Adrenal gland (tissue), 12 donors: ENCODE measurements around the gene DPYD. TPM values are rescaled to one million over a fixed set of nuclear protein-coding genes. Genes with fewer than 3 reads are reported as not detected.
A peak's percentile ranks its signal among the peaks of the same experiment; 100 is the strongest.

Source experiments
- DNase-seq, 7 donors: peaks; one replicate each; pipeline ENCODE4 v3.0.0-alpha.2; 2019 to 2020
- H3K27ac ChIP-seq, 5 donors: fragments of 200-600 bp; sonication (generic) in 4 of 5; 1 replicate in 3 of 5; 2 replicates in 2 of 5; pipeline versions ENCODE4 v1.5.1 to v1.8.0; 2016 to 2020; ENCODE audit warnings: mild to moderate bottlenecking in 1 of 5
- H3K27me3 ChIP-seq: fragments of 200-600 bp; 2 replicates; pipeline ENCODE4 v1.8.0; 2021
- H3K36me3 ChIP-seq, 2 donors: fragments of 200-600 bp; replicated peaks in 1 of 2; 1 replicate in 1 of 2; 2 replicates in 1 of 2; pipeline versions ENCODE4 v1.5.1 to v1.8.0; 2018 to 2022
- H3K4me1 ChIP-seq, 2 donors: fragments of 200-600 bp; replicated peaks in 1 of 2; 1 replicate in 1 of 2; 2 replicates in 1 of 2; pipeline versions ENCODE4 v1.5.1 to v1.8.0; 2018 to 2021
- H3K4me3 ChIP-seq, 4 donors: fragments of 200-600 bp; sonication (generic) in 3 of 4; one replicate each; pipeline ENCODE4 v1.5.1; 2016 to 2018
- H3K9me3 ChIP-seq, 3 donors: fragments of 200-600 bp; sonication (generic) in 1 of 3; replicated peaks in 1 of 3; 1 replicate in 2 of 3; 2 replicates in 1 of 3; pipeline versions ENCODE4 v1.5.1 to v1.8.0; 2016 to 2021
- POLR2A ChIP-seq, 2 donors: fragments of 450-650 bp; IDR thresholded peaks; one replicate each; pipeline ENCODE4 v1.6.1; 2017; ENCODE audit warnings: antibody characterized with exemption in 2 of 2, mild to moderate bottlenecking in 2 of 2, moderate library complexity in 1 of 2
- WGBS, 4 donors: extraction: QIAGEN DNeasy Blood & Tissue Kit in 2 of 4; methylation state at CpG; one replicate each; pipeline versions ENCODE4 v1.1.5 to v1.1.7; 2013 to 2017; 5-methylcytosine and 5-hydroxymethylcytosine counted together
- intact Hi-C, 2 donors: fragments of 100-400 bp; cut with DNase I; formaldehyde crosslinking; loops; one replicate each; pipeline versions ENCODE4 v1.14.1 to v1.15.0; 2022 to 2023
- polyA plus RNA-seq, 3 donors: library from polyadenylated mRNA; stranded (reverse); fragments of 200-250 nt in 2 of 3; fragments of 350-450 nt in 1 of 3; fragmentation: Illumina TruSeq in 1 of 3; extraction: RNeasy Lipid Tissue Mini Kit (QIAGEN cat#74804) in 1 of 3; gene quantifications; one replicate each; pipeline ENCODE4 v1.2.3, GENCODE V29; 2013 to 2014
- total RNA-seq, 9 donors: library from RNA; depleted of rRNA in 4 of 9; stranded (reverse); fragments of >200 nt in 4 of 9; fragments of 120-200 nt in 1 of 9; fragmentation: NEBNext Ultra II Directional in 1 of 9; extraction: Animal tissue kit (Norgen Biotek cat#: 25700) in 1 of 9; gene quantifications; one replicate each; pipeline versions ENCODE4 v1.1.0 to v1.2.4, GENCODE V29; 2013 to 2023
- TF ChIP-seq, protein P1 (sequence below), 6 experiments: fragments of 450-650 bp in 4 of 6; fragments of 200-600 bp in 2 of 6; sonication (generic) in 1 of 6; IDR thresholded peaks; 1 replicate in 5 of 6; 2 replicates in 1 of 6; pipeline versions ENCODE4 v1.5.1 to v1.8.0; 2016 to 2021; ENCODE audit warnings: antibody characterized with exemption in 6 of 6, mild to moderate bottlenecking in 2 of 6, moderate library complexity in 1 of 6
- donor health status: healthy with polysubstance abuse.
- donor health status: Bipolar disorder and iron deficiency.
- donor health status: DM: yes; HTN: yes; CAD: no.
- donor health status: DM: no; HTN: no; CAD: no.
- donor health status: DM: no; HTN: no; CAD: no.
- donor health status: DM: yes; HTN: yes; CAD: no.

Gene DPYD
- total and polyA plus RNA-seq, 12 donors = 6.6 to 73.1 (median 30.2) TPM

- Histone ChIP-seq H3K9me3 (no peaks in the 10 kb centered on the region), H3K27ac (no peak overlapping the region), H3K4me1 (no peaks in the 10 kb centered on the region), H3K4me3 (no peak overlapping the region), H3K36me3 (no peaks in the 10 kb centered on the region), H3K27me3 (no peaks in the 10 kb centered on the region)
- intact Hi-C loops = no loop called here
- no peak for TF ChIP-seq POLR2A (IDR thresholded peaks at IDR 0.05)
- TF ChIP-seq, protein P1, sequence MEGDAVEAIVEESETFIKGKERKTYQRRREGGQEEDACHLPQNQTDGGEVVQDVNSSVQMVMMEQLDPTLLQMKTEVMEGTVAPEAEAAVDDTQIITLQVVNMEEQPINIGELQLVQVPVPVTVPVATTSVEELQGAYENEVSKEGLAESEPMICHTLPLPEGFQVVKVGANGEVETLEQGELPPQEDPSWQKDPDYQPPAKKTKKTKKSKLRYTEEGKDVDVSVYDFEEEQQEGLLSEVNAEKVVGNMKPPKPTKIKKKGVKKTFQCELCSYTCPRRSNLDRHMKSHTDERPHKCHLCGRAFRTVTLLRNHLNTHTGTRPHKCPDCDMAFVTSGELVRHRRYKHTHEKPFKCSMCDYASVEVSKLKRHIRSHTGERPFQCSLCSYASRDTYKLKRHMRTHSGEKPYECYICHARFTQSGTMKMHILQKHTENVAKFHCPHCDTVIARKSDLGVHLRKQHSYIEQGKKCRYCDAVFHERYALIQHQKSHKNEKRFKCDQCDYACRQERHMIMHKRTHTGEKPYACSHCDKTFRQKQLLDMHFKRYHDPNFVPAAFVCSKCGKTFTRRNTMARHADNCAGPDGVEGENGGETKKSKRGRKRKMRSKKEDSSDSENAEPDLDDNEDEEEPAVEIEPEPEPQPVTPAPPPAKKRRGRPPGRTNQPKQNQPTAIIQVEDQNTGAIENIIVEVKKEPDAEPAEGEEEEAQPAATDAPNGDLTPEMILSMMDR (IDR thresholded peaks at IDR 0.05) = no peak
- no peak for DNase-seq
Measured at GRCh38 chr1:97247196-97247595, 673.6 kb downstream of the DPYD start.

- DNase-seq = no peak
- intact Hi-C loops = no loop called here
- TF ChIP-seq, protein P1 (IDR thresholded peaks at IDR 0.05) = no peak
- Histone ChIP-seq H3K27ac (no peak overlapping the region), H3K9me3 (no peaks in the 10 kb centered on the region), H3K4me1 (no peaks in the 10 kb centered on the region), H3K4me3 (no peak overlapping the region), H3K36me3 (no peaks in the 10 kb centered on the region), H3K27me3 (no peaks in the 10 kb centered on the region)
- WGBS, 4 donors = 21 to 71% (median 47%) methylated on average over 1 of the region's 1 CpG
Measured at GRCh38 chr1:97245682-97246081, 675.2 kb downstream of the DPYD start.

- Histone ChIP-seq H3K4me1 (no peaks in the 10 kb centered on the region), H3K36me3 (no peaks in the 10 kb centered on the region), H3K4me3 (no peak overlapping the region), H3K9me3 (no peaks in the 10 kb centered on the region), H3K27me3 (no peaks in the 10 kb centered on the region), H3K27ac (no peak overlapping the region)
- WGBS, 4 donors = 84 to 91% (median 86%) methylated on average over 4 of the region's 4 CpGs
- intact Hi-C loops = no loop called here
- no peak for TF ChIP-seq POLR2A (IDR thresholded peaks at IDR 0.05)
- TF ChIP-seq, protein P1 (IDR thresholded peaks at IDR 0.05) = no peak
- DNase-seq = no peak
Measured at GRCh38 chr1:97245026-97245425, 675.8 kb downstream of the DPYD start.

DNA sequence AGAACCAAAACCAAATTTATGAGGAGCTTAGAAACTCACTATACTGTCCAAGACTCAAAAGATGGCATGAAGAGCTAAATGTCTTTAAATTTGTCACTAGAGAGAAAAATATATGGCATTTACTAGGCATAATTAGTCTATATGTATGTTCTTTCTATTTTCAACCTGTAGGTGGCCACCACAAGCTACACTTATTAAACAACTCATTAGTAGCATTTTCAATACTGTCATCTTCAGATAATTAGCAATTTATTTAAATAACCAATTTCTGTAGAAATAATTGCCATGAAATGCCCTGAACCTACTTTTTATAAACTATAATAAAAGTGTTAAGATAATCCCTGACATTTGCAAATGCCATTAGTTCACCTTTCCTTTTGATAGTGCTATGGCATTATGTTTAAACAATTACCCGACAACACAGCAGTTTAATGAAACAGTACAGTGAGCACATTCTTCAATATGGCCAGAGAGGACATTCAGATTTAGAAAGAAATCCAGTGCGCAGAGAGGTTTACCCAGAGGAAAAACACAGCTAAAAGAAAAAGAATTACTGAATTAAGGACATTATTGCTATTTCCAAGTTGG, 676.8 kb downstream of the DPYD start:
- WGBS, 4 donors = 90 to 98% (median 95%) methylated on average over 2 of the region's 2 CpGs
- Histone ChIP-seq H3K27me3 (no peaks in the 10 kb centered on the region), H3K36me3 (no peaks in the 10 kb centered on the region), H3K9me3 (no peaks in the 10 kb centered on the region), H3K27ac (no peak overlapping the region), H3K4me1 (no peaks in the 10 kb centered on the region), H3K4me3 (no peak overlapping the region)
- no peak for DNase-seq
- TF ChIP-seq POLR2A (IDR thresholded peaks at IDR 0.05) = no peak
- TF ChIP-seq, protein P1 (IDR thresholded peaks at IDR 0.05) = peak in 5 of 6 experiments; percentile 21 to 54 (median 46)
- intact Hi-C loops = no loop called here
